NCI-H146 (cell line): ENCODE measurements around the gene AGFG2.

Experiments used
- DNase-seq: peaks from one replicate; lab custom pipeline; 2025; lab: John Stamatoyannopoulos, UW

Gene AGFG2

DNA sequence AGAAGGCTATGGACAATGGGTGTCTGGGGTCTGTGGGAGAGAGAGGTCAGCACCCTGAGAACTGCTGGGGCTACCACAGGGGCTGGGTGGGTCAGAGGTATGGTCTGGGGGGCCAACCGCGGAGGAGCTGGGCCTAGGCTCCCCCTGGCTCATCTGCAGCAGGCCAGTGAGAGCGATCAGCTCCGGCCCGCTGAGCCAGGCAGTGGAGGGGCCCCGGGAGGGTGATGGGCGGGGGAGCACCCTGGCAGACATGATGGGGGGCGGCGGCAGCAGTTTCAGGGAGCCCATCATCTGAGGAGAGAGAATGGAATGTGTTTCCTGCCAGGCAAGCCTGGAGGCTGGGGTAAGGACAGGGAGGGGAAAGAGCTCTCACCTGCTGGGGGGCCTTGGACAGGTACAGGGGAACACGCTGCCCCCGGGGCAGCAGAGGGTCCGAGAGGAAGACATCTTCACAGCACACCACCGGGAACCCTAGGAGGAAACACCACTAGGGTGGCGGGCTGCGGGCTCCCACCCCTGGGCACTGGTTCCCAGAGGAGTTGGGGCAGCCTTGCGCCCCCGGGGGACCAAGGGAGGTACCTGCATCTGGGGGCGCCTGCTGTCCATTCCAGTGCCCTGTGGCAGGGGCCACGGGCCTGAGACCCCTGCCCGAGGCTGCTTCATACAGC, 33.4 kb downstream of the AGFG2 start:
- no peak for DNase-seq

DNA sequence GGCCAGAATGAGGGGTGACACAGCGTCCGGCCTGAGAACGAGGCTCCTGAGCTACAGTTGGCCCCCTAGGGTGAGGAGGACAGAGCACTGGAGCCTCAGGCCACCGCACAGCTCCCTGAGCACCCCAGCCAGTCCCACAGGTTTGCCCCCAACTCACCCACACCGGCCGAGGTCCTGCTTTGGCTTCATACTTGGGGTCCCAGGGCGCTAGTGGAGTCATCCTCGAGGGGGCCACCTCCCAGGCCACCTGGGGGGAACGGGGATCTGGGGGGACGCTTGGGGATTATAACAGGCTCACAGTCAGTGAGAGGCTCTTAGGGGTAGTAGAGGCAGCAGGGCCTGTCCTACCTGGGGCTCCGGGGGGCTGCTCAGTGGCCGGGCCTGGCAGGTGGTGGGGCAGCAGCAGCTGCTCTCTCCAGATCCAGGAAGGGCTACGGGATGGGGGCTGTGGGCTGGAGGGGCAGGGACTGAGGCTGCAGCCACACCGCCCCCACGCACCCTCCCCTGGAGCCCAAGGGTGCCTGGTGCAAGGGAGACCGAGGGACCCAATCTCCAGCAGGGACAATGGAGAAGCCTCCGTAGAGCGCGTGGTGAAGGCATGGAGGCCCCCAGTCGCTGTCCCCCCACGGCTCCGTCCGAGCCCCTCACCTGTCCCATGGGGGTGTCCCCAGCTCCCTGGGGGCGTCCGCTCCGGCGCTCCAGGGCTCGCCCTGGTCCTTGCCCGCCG, 34.1 kb downstream of the AGFG2 start:
- DNase-seq: no peak

DNA sequence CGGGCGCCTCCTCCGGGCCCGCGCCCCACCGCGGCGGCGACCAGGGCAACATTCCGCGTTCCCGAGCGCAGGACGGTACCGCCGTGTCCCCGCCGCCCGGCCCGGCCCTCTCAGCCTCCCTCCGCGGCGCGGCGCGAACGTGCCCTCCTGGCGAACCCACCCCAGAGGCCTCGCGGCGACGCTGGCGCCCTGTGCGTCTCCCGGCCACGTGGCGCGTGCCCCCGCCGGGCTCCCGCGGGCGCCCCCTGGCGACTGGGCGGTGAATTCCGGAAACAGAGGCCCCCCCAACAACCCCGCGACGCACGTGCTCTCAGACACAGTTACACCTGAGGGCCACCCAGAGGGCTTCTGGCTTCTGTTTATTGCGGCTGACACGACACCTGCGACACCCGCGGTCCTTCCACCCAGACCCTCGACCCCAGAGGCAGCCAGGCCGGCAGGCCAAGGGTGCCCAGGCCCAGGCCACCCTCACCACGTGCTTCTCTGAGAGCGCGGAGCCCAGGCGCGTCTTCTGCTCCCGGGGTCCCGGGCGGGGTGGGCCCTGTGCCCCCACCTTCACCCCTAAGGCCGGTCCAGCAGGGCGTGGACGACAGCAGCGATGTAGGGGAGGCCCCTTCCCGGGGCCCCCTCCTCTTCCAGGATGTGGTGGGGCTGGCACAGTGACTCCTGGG, 34.8 kb downstream of the AGFG2 start, which contains the start of gene SAP25:
Gene SAP25 (minus strand): TSS at position 210 of the 671 bp plus-strand sequence. CDS start 158 bp downstream, at position 52.
- DNase-seq: no peak

DNA sequence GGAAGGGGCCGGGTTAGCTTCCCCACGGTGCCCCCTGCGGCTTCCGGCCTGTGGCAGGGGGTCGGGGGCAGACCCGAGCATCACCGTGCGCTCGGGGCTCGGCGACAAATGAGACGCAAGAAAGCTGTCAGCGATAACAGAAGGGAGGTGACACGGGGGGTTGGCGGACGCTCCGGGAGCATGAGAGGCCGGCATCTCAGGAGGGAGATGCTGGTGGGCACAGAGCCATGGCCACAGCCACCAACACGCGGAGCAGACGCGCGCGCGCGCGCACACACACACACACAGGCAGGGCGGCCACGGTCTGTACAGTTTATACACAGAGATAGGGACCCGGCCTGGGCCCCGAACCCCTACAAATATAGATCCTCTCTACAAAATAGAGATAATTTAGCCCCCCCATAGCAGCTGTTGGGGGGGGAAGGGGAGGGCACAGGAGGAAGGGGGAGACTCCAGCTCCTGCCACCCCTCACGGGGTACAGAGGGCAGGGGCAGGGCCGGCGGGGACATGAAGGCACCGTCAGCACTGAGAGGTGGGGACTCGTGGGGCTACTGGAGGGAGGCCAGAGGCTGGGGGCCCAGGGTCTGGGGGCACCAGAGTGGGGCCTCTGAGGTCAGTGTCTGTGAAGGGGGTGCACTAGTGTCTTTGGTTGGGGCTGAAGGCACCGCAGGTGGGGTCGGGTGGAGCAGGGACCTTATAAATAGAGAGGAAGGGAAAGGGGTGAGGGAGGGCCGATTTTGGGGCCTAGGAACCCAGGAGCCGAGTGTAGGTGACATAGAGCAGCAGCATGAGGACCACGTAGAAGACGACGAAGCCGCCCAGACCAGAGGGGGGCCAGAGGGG, 35.6 kb downstream of the AGFG2 start:
- DNase-seq: no peak

DNA sequence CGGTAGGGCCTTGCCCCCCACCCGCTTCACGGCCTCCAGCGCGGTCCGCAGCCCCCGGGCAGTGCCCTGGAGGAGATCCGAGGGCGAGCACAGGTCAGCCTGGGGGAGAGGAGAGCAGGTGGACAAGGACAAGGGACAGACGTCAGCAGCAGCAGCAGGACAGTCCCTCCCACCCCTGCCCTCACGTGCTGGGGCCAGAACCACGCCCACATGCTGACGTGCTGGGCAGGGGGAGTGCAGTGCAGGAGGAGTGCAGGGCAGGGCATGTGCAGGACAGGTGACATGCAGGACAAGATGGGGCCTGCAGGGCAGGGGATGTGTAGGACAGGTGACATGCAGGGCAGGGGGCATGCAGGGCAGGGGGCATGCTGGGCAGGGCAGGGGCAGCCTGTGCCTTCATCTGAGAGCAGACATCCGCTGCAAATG, 36.2 kb downstream of the AGFG2 start:
- DNase-seq: no peak

DNA sequence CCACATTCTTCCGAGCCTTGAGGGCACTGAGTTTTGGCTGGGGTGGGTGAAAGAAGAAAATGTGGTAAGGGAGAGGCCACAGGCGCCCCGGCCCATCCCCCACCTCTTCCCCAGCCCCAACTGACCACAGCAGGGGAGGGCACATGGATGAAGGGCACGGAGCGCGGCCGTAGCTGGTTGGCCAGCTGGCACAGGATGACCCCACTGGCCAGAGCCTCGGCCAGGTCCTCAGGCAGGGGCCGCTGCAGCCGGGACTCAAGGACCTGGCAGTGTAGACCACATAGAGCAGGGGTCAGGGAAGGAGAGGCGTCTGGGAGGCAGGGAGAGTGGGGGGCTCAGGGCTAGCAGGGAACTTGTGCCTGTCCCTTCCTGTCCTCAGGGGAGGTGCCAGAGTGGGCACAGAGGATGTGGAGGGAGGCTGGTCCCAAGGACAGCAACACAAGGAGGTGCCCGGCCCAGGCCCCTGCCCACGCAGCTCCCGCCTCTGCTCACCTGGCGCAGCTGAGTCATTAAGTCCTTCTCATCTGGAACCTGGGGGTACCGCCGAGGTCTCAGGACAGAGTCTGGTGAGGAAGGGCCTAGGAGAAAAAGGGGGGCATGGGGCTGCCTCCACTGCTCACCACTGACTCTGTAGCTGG, 36.9 kb downstream of the AGFG2 start:
- DNase-seq: no peak

DNA sequence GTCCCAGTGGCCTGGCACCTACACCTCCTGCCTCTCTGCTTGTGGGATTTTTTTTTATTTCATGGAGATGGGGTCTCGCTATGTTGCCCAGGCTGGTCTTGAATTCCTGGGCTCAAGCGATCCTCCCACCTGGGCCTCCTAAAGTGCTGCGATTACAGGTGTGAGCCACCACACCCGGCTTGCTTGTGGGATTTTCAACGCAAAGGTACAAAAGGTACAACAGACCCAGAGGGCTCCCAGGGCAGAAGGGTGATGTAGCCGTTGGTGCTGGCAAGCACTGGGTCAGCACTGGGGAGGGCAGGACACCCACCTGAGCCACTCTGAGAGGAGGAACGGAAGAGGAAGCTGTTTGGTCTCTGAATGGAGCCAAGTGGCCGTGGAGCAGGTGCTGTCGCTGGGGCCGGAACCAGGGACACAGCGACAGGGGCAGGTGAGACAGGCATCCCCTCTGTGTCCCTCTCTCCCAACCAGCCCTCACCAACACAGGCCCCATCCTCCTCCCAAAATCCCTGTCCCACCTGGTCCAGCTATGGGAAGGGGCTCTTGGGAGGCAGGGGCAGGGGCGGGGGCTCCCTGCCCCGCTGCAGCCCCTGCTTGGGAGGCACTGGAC, 37.5 kb downstream of the AGFG2 start:
- no peak for DNase-seq

DNA sequence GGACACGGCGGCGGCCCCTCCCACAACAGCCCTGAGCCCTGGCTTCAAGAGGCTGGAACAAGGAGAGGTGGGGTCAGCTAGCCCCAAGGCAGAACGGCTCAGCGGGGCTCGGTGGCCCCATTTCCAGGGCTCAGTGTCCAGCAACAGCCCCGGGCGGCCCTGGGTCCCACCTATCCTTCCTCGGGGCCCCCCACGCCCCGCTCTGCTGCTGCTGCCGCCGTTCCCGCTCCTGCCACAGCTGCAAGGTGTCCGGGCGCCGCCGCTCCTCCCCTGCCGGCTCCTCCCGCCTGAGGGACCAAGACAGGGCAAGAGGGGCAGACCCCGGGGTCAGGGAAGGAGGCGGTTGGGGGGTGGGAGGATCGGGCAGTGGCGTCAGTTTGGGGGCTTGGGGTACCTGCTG, 38.1 kb downstream of the AGFG2 start:
- no peak for DNase-seq

DNA sequence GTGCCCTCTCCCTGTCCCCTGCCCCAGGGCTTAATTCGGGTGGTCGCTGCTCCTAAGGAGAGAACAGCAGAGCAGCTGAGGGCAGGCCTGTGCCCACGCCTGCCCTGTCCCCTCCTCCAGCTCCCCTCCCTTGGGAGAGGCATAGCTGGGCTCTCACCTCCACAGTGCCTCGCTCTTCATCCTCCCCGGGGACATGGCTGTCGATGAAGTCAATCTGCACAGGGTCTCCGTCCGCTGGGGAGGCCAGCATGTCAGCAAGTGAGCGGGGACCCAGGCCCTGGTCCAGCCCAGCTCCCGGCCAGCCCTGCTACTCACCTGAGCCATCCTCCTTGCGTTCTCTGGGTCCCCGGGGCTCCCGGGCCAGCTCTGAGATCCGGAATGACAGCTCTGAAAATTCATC, 38.5 kb downstream of the AGFG2 start:
- no peak for DNase-seq

DNA sequence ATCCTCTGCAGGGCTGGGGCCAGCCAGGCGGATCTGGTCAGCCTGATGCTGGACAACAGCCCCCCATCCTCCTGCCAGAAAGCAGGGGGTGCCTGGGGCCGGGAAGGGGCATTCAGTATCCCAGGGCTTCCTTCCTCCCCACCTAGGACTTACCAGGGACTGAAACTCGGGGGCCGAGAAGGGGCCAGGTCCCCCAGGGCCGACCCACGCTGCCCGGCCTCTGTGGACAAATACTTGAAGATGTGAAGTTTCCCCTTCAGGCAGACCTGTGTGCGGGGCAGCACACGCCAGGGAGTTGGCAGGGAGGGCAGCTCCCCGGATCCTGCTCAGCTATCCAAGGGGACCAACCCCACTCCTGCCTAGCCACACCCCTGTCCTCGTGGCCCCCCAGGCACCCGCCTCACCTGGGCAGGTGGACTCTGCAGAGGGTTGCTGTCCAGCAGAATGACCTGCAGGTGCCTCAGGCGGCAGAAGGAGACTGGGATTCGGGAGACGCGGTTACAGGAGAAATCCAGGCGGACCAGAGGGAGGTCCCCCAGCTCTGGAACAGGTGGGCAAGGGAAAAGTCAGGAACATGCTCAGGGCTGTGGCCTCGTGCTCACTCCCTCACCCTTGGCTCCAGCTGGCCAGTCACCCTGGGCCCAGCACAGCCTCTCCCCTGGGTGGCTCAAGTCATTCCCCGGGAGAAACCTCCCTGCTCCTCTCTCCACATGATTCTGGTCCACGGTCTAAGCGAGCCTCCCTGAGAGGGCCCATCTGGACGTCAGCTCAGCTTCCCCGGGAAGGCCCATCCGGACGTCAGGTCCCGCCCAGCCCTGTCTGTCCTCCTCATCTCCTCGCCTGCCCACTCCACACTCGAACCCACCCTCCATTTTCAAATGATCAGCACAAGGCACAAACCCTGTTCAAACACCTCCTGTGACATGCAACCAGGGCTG, 39.5 kb downstream of the AGFG2 start:
- no peak for DNase-seq

DNA sequence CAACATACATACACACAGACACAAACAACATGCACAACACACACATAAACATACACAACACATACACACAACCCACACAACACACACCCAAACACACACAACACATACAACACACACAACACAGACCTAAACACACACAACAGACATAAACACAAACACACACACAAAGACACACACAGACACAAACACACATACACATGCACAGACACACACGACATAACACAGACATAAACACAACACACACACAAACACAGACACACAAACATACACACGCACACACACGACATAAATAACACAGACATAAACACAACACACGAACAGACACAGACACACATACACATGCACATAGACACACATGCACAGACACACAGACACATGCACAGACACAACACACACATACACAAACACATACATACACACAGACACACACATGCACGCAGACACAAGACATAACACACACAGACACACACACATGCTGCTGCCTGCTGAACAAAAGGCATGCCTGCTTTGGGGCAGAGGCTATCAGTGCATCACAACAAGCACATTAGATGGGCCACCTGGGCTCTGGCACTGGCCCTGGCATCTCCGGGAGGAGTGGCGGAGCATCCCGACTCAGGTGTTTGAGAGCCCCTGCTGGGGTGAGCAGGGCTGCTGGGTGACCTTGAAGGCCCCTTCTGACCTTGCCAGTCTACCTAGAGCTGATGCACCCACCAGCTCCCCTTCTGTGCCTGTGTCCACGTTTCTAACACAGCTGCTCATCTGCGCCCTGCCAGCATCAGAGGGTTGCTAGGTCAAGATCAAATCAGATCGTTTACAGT, 41.7 kb downstream of the AGFG2 start:
- no peak for DNase-seq

DNA sequence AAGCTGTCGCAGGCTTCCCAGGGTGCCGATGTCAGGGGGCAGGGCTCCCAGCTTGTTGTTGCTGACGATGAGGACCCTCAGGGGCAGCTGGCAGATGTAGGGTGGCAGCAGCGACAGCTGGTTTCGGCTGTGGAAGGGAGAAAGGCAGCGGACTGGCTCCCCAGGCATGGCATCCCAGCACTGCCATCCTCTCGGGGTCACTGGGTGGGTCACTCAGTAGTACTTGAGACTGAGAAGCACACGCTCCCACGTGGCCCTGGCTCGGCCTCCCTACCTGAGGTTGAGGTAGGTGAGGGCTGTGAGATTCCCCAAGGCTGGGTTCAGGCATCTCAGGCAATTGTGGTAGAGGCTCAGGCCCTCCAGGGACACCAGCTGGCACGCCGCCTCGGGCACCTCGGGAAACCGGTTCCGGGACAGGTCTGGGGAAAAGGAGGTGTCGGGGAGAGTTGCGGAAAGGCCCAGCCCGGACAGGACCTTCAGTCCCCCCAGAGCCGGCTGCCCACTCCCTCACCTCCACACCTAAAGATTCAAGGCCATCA, 43.1 kb downstream of the AGFG2 start:
- no peak for DNase-seq

DNA sequence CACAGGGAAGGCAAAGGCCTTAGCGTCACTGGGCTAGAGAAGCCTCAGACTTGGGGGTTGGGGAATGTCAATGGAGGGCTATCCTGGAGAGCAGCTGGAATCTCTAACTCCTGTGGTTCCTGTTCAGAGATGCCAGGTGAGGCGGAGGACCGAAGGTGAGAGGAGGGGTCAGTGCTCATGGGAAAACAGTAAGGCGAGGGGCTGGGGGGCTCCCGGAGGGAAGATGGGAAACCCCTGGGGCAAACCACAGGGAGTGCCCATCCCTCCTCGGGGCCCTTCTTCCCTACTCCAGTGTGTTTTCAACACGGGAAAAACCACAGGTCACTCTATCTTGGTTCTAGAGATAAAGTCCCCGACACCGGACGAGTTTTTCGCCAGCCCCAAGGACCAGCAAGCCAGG, 43.6 kb downstream of the AGFG2 start:
- DNase-seq: no peak

DNA sequence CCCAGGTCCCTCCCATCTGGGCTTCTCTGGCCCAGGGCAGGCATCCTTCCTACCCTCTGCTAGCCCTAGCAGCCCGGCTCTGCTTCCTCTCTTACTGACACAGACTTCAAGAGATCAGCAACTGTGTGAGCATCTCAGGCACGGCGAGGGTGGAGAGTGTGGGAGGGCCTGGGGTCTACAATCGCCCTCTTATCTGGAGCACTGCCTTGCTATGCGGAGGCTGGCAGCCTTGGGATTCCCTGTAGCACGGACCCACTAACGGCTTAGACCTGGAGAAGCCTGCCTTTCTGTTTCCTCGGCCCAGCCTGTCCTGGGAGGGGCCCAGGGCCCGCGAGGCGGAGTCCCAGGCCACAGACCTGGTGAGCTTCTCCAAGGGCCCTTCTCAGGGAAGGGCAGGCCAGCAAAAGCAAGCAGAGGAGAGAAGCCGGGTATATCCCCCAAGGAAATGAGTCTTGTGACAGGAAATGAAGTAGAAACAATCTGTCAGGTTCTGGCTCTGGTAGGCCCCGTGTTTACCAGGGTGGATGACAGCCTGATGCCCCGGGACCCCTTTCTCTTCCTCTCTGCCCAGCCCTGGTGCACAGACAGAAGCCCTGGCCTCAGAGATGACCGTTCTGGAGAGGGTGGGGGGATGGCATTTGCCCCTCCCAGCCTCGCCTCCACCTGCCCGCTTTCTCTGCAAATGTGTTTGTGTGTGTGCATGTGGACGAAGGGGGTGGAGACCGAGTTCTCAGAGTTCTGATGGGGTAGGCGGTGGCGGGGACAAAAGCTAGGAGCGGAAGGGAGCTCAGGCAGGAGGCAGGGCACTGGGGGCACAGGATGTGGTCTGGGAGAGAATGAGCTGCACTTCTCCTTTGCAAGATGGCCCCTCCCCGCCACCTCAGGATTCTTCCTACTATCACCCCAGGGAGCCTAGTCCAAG, 44.4 kb downstream of the AGFG2 start:
- no peak for DNase-seq

DNA sequence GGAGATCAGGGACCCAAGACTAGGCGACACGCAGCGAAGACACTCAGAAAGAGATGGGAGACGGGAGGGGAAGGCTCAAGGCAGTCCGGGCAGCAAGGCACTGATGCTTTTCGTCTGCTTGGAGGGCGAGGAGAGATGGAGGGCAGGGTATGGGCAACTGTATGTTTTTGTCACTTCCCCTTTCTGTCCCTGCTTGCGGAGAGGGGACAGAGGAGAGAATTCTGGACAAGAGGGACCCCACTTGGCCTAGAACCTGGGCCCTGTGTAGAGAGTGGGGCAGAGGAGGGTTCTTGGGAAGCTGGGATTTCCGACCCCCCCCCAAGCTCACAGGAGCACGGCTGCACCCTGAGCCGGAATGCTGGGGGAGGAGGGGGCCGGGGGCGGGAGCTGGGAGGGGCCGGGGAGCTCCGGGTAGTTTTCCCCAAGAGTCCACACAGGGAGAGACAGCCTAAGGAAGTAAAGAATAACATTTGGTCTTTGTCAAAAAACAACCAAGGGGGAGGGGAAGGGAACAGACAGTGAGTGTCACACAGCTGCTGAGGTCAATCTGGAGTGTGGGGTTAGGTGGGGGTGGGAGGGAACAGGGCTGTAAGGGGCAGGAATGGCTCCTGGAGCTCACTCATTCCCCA, 45.2 kb downstream of the AGFG2 start:
- no peak for DNase-seq

DNA sequence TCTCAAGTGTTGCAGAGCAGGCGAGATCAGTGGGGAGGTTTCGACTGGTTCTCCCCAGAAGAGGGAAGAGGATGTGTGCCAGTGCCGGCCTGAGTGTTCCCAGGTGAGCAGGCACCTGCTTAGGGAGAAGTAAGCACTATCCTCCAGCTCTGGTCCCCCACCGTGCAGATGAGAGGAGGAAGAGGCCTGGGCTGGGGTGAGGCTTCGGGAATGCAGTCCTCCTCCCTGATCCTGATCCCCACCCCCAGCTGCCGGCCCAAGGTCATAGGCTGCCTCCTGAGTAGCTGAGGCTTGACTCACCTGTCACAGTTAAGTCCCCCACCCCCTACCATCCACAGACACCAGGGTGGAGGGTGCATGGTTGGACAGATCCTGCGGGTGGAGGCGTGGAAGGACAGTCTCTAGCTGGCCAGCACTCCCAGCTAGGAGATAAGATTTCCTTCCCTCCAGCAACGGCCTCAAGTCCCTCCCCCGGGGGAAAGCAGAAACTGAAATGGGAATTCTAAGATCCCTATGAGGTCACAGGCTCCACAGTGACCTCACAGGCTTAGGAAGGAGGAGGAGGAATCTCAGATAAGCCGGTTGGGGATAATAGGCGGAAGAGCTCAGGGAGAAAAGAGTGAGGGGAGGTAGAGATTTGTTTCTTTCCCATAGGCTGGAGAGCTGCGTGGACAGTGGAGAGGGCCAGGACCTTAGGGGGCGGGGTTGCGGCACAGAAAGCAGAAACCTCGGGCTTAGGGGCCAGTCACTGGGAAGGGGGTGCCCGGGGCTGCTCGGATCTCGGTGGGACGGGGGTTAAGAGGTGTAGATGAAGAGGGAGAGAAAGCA, 45.9 kb downstream of the AGFG2 start:
- peak; percentile 66 for DNase-seq
